NCI-H2029 (cell line): ENCODE data around the gene GRK6.

Experiments
- DNase-seq: peaks from one replicate; lab custom pipeline; 2025; lab: John Stamatoyannopoulos, UW

The GRK6 gene

DNA sequence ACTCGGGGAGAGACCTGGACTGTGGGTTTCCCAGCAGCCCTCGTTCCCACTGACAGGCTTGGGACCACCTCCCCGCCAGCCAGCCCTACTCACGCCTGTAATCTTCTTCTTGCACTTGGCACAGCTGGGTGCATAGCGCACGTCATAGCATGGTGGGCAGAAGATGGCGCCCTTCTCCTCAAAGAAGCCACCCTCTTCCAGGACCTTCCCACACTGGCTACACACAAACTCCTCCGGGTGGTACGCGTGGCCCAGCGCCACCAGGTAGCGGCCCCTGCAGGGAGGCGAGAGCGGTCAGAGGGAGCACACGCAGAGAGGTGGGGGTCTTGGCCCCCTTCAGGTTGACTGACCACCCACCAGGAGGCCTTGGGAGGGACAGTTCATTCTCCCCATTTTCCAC is 61.5 kb downstream of the GRK6 start:
- DNase-seq = no peak

DNA sequence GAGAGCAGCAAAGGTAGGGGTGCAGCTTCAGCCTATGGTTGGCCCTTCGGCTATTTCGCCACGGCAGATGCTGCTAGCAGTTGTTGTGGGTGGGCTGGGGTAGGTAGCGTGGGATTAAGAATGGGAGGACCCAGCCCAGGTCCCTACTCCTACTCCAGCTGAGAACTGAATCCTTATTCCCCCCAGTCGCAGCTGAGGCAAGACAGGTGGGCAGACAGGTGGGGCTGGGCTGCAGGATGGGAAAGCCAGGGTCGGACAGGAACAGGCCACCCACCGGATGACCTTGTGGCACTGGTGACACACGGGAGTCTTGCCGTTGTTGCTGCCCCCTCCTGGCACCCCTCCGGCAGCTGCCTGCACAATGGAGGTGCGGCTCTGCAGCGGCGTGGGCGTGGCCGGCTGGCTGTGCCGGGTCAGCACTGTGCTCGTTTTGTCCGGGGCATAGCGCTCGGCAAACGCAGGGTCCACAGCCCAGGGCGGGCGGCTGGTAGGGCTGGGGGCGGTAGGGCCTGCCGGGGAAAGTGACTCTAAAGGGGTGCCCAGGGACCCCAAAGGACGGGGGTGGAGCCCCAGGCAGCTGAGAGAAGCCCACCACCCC is 62.7 kb downstream of the GRK6 start:
- no peak for DNase-seq

DNA sequence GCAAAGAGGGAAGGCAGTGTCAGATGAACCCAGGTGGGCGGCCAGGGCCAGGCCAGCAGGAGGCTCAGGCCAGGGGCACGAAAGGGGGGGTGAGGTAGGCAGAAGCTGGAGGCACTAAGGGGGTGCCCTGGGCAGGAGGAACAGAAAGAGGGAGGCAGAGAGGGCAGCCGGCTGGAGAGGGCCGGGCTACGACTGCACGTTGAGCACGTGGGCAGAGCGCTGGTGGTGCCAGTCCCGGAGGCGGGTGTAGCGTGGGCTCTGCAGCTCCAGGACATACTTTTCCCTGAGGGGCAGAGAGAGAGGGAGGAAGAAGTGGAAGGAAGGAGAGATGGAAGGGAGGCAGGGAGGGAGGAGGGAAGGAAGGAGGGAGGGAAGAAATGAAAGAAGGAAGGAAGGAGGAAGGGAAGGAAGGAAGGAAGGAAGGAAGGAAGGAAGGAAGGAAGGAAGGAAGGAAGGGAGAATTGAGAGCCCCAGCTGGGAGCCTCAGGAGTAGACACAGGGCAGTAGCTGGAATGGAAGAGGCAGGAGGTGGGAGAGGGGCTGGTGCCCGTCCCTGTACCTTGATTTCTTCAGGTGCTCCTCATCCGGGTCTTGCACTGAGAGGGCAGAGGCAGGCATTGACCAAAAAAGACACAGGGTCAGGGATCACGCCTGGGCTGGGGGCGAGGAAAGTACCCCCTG is 64.0 kb downstream of the GRK6 start:
- no peak for DNase-seq

DNA sequence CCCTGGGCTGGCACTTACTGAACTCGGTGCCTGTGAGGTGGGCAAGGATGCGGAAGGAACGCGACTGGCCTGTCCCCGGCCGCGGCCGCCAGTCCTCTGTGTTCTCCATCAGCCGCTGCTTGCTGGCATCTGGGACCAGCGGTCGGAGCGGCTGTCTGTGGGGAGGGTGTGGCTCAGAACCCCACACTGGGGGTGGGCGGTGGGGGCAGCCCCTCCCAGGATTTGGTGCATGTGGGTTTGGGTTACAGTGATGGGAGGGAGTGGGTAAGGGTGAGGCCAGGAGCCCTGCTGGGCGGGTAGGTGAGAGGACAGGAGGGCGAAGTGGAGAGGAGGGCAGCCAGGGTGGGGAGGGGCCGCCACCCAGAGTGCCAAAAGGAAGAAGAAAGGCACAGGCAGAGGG is 64.5 kb downstream of the GRK6 start:
- no peak for DNase-seq

DNA sequence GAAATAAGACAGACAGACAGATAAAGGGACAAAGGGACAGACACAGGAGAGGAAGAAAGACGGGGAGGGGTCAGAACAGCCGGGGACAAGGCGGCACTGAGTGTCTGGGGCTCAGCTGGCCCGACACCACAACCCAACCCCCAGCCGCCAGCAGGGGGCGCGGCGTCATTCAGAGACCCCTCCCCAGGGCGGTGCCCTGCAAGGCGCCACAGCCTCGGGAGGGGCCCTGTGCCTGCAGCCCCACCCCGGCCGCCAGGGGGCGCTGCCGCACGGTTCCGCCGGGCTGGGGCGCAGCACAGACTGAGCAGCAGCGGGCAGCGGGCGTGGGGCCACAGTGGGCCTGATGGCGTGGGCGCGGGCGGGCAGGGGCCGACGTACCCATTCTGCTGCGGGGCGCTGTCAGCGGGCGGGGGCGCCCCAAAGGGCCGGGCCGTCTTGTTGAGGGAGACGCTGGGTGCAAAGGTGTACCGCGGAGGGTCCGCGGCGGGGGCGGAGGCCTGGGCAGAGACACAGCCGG is 65.0 kb downstream of the GRK6 start:
- no peak for DNase-seq

DNA sequence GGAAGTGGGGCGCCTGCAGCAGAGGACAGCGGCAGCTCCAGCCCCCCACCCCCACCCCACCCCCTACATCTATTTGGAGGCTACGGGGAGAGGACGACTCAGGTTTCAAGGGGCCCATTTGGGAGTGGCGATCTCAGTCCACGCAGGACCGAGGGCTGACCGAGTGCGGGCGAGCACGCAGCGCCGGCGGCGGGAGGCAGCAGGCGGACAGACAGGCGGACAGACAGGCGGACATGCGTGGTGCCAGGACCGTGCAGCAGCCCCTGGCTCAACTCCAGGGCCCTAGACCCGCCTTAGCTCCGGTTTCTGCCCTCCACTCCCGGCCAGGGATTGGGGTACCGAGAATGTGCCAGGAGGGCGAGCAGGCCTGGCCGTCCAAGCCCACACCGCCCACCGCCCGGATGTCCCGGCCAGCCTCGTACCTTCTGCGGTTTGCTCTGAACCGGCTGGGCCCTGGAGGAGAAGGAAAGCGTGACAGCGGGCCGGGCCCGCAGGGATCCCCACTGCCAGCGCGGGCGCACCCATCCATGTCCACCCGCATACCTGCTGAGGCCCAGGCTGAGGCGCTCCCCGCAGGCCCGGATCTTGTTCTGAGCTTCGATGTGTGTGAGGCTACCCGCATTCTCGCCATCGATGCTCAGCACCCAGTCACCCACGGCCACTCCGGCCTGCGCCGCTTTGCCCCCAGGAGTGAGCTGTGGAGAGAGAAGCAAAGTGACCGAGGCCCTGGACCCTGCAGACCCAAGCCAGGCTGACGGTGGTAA is 65.7 kb downstream of the GRK6 start:
- DNase-seq = no peak
